Stimulated activated CD4-positive, alpha-beta T cell treated with anti-CD3 and anti-CD28 coated beads, Interleukin-4, amount 100 ng/mL, for 48 hours (primary cell): ENCODE results near the gene CCDC73.
"Not testable (repeated sequence)": the region's sequence is repeated elsewhere in the genome, so short reads cannot be mapped to it uniquely, and the experiment has no call there.

Experiments
- DNase-seq, 2 donors: peaks; one replicate each; pipeline ENCODE4 v3.0.0-alpha.2; 2020; ENCODE audit warnings: low read depth in 2 of 2

Gene CCDC73

GRCh38 chr11:32705309-32706033 is 89.0 kb downstream of the CCDC73 start:
- no peak for DNase-seq

- DNase-seq: no peak
These were observed 89.7 kb downstream of the CCDC73 start for GRCh38 chr11:32704775-32705174.

GRCh38 chr11:32704261-32704660 is 90.2 kb downstream of the CCDC73 start:
- no peak for DNase-seq

DNA sequence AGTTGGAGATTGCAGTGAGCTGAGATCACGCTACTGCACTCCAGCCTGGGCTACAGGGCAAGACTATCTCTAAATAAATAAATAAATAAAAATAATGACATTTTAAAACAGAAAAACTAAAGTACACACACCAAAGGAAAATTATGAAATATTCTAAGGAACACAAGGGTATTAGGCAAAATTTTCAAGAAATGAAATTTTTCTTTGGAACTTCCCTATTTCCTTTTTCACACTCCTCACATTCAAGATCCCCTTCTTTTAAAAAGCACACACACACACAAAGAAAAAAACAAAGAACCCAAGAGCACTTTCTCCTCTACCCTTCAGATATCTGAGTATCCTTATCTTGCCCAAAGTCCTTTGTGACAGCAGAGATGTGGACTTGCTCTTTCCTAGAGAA is 92.8 kb downstream of the CCDC73 start:
- no peak for DNase-seq

- no peak for DNase-seq
These were observed 95.9 kb downstream of the CCDC73 start for GRCh38 chr11:32698579-32698978.

GRCh38 chr11:32671051-32671450 is 123.4 kb downstream of the CCDC73 start:
- DNase-seq: no peak

DNA sequence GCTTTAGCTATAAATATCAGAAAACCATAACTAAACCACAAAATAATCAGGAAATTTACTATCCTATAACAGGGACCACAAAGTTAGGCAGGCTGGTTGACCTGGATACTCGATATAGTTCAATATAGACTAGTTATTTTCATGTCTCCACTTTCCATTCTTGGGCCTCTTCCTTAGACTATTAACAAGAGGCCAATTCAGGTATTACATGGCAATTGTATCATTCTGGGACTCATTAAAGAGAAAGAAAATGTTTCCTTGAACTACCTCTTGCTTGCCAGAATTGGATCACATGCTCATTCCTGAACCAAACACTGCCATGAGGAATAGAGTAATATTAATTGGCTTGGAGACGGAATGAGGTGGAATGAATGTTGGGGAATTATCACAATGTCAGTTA is 134.8 kb downstream of the CCDC73 start:
- no peak for DNase-seq

DNA sequence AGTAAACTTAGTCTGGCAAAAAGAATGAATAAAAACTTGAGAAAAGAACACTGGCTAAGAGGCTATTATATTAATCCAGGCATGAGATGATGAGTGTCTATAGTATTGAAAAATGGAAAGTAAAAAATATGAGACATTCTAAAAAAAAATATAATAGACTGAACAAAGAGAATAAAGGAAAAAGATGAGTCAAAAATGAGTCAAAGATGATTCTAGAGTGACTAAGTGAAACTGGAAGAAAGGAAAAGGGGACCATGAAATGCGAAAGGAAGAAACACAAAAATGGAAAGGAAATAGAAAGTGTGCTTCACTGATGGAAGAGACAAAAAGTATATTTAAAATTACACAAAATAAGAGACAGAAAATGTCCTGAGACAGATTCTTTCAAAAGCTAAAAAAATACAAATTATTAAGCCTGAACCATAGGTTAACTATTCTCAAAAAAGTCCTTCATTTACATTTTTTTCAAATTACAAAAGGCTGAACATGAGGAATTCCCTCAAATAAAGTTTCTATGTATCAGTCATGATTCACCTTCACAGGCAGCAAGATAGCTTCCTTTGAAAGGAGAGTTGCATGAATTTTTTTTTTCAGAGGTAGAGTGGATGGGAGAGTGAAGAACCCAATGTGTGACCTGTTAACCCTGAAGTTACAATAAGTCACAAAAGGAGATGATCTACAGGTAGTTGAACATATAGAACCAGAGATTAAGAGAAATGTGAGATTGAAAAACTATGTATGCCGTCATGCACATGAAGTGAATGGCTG is 135.6 kb downstream of the CCDC73 start:
- no peak for DNase-seq

DNA sequence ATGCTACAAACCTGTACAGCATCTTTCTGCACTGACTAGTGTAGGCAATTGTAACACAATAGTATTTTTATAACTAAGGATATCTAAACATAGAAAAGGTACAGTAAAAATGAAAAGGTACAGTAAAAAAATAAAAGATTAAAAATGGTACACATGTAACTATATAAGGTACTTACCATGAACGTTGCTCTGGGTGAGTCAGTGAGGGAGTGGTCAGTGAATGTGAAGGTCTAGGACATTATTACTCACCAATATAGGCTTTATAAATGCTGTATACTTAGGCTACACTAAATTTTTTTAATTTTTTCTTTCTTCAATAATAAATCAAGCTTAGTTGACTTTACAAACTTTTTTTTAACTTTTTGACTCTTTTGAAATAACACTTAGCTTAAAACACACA is 150.9 kb downstream of the CCDC73 start:
- DNase-seq: no peak

DNA sequence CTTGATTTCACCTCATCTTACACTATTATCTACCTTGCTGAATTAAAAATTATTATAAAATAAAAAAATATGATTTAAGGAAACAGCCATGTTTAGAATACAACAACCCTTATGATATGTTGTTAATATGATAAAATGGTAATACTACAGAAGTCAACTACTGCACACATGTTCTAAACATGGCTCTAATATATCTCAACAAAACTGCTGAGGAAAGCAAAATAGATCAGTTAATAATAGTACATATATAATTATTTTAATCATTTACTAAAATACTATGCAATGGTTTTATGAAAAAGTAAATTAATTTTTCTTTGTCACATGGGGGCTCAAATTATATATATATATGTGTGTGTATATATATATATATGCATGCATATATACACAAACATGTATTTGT is 153.1 kb downstream of the CCDC73 start:
- no peak for DNase-seq

DNA sequence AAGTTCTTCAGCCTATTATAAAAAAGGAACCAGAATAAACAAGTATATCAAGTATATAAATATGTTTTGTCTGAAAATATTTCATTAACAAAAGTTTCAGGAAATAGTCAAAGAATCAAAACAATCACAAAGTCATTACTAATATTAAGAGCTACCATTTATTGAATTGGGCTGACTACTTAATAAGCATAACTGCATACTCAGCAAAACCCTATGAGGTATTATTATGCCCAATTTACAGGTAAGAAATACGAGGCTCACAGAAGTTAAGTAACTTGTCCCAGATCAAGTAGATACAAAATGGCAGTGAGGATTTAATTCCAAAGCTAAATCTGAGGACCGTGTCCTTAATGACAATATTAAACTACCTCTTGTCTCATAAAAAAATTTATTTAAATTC is 158.6 kb downstream of the CCDC73 start:
- DNase-seq: no peak

DNA sequence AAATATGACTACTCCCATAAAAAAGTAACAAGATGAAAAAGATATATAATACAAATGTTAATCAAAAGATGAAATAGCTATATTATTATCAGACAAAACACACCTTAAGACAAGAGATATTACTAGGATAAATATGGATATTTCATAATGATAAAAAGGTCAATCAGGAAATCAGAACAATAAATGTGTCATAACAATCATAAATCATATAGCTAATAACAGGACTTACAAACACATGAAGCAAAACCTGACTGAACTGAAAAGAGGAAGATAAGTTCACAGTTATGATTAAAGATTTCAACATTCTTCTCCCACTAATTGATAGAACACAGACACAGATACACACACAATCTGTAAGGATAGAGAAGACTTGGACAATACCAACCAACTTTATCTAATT is 163.6 kb downstream of the CCDC73 start:
- no peak for DNase-seq

- no peak for DNase-seq
These were observed 177.6 kb downstream of the CCDC73 start for GRCh38 chr11:32616903-32617302.

DNA sequence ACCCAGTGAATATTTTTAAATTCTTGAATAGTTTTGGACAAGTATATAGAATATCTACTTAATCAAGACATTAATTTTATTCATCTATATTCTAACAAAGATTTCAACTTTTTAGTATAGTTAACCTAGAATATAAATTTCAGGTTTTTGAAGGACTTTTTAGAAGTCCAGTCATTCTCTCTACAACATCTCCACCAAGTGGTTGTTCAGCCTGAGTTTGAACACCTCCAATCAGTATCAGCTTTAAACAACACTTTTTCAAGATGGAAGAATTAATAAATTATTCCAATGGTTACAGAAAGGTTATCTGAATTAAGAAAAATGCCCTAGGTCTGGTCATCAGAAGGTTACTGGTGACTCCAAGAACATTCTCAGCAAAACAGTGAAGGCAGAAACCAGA is 179.0 kb downstream of the CCDC73 start:
- DNase-seq: no peak

- DNase-seq: no peak
These were observed 180.8 kb downstream of the CCDC73 start for GRCh38 chr11:32613500-32614151.

- no peak for DNase-seq
These were observed 183.6 kb downstream of the CCDC73 start for GRCh38 chr11:32610797-32611352.

GRCh38 chr11:32608826-32609225 is 185.6 kb downstream of the CCDC73 start:
- not testable (repeated sequence) for DNase-seq

GRCh38 chr11:32606220-32606619 is 188.2 kb downstream of the CCDC73 start:
- no peak for DNase-seq

- DNase-seq: no peak
These were observed 191.6 kb downstream of the CCDC73 start for GRCh38 chr11:32602657-32603415.

DNA sequence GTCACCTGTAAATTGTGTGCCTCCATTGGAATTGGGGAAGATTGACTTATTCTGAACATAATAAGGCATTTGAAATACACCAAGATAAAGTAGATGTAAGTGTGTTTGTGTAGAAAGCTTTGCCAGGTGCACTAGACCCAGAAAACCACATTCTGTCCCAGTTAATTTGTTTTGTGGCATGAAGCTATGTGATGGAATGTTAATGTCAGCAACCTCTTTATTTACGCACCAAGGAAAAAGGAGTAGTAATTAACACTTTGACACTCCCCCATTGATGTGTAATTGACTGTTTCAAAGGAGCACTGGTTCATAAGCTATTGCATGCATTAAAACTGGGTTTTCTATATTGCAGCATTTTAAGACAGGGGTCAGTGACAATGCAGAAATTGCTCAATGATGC is 196.5 kb downstream of the CCDC73 start:
- no peak for DNase-seq

- DNase-seq: peak; percentile 31 to 43
These were observed 198.3 kb downstream of the CCDC73 start for GRCh38 chr11:32596114-32596513.

GRCh38 chr11:32594272-32594671 is 200.2 kb downstream of the CCDC73 start:
- DNase-seq: no peak
